ENCODE results near the gene ATP8A1. TPM values are rescaled to one million over a fixed set of nuclear protein-coding genes. Genes with fewer than 3 reads are reported as not detected.

The ATP8A1 gene
- total RNA-seq, 2 donors from 2014 or later: 15.2 to 24.7 TPM

DNA sequence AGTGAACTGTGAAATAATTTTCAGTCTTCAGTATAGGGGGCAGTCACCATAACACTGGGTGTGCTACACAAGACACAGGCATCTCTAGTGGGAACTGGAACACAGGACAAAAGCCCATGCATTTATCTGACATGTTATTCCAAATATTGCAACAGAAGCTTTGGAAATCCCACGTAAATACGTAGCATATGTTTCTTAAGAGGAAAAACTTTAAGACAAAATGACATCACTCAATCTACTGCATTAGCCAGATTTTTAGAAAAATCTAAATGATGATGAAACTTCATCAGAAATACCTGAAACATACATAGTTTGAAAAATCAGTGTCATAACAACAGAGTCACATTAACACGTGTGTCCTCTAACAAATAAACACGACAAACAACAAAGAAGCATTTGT, 245.1 kb downstream of the ATP8A1 start:
- H3K4me1 ChIP-seq (ENCODE audit: control insufficient read depth in 1 of 2, low read depth in 2 of 2): peaks cover 5 to 15% of the 10 kb centered on the region in 2 donors
- TF ChIP-seq, protein P1, sequence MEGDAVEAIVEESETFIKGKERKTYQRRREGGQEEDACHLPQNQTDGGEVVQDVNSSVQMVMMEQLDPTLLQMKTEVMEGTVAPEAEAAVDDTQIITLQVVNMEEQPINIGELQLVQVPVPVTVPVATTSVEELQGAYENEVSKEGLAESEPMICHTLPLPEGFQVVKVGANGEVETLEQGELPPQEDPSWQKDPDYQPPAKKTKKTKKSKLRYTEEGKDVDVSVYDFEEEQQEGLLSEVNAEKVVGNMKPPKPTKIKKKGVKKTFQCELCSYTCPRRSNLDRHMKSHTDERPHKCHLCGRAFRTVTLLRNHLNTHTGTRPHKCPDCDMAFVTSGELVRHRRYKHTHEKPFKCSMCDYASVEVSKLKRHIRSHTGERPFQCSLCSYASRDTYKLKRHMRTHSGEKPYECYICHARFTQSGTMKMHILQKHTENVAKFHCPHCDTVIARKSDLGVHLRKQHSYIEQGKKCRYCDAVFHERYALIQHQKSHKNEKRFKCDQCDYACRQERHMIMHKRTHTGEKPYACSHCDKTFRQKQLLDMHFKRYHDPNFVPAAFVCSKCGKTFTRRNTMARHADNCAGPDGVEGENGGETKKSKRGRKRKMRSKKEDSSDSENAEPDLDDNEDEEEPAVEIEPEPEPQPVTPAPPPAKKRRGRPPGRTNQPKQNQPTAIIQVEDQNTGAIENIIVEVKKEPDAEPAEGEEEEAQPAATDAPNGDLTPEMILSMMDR (IDR thresholded peaks at IDR 0.05): no peak
- H3K27me3 ChIP-seq (replicated peaks; ENCODE audit: insufficient read depth): no peaks in the 10 kb centered on the region
- no peaks in the 10 kb centered on the region for H3K36me3 ChIP-seq
- no peaks in the 10 kb centered on the region for H3K9me3 ChIP-seq
- peak overlapping the region; percentile 34 for H3K4me3 ChIP-seq
- ATAC-seq (ENCODE audit: insufficient number of reproducible peaks, low FRiP score, low read depth): no peak
- no peak for DNase-seq (ENCODE audit: low spot score)
- no peak overlapping the region for H3K27ac ChIP-seq

DNA sequence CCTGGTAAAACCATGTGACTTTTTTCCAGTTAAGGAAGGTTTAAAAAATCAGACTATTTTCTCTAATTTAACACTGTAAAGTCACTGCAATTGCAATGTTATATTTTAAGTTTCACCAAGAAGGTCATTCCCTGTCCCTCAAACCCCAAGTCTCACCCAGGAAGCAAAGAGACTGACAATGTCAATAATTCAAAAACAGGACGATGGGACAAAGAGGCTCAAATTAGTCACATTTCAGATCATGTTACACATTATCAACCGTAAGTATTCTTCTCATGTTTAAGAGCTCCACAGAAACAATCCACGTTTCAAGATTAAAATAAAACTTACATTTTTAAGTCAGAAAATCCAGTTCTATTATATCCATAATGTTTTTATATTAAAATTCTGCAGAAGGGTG, 246.5 kb downstream of the ATP8A1 start:
- no peak overlapping the region for H3K27ac ChIP-seq
- no peaks in the 10 kb centered on the region for H3K36me3 ChIP-seq
- H3K4me3 ChIP-seq: no peak overlapping the region
- H3K9me3 ChIP-seq: no peaks in the 10 kb centered on the region
- DNase-seq (ENCODE audit: low spot score): no peak
- peaks cover 5 to 15% of the 10 kb centered on the region in 2 donors for H3K4me1 ChIP-seq (ENCODE audit: control insufficient read depth in 1 of 2, low read depth in 2 of 2)
- TF ChIP-seq, protein P1 (IDR thresholded peaks at IDR 0.05): no peak
- H3K27me3 ChIP-seq (replicated peaks; ENCODE audit: insufficient read depth): no peaks in the 10 kb centered on the region
- ATAC-seq (ENCODE audit: insufficient number of reproducible peaks, low FRiP score, low read depth): no peak

DNA sequence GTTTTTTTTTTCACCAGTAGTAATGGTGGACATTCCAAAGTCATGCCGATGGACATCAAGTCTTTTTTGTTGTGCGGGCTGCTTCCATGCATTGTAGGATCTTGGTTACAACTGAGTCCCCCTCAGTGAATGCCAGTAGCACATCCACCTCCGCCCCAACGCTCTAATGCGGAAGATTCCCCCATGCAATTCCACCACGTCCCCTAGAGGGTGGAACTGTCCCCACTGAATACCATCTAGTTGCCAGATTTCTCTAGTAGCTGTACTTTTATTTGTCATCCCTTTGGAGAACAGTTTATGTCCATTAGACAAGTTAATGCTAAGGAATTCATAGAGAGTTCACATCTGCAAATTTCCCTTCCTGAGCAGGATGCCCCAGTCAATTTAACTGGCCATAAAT, 252.9 kb downstream of the ATP8A1 start:
- Histone ChIP-seq H3K4me3 (no peak overlapping the region), H3K4me1 (ENCODE audit: control insufficient read depth in 1 of 2, low read depth in 2 of 2) (no peaks in the 10 kb centered on the region), H3K27ac (no peak overlapping the region), H3K36me3 (no peaks in the 10 kb centered on the region), H3K27me3 (replicated peaks; ENCODE audit: insufficient read depth) (no peaks in the 10 kb centered on the region), H3K9me3 (no peaks in the 10 kb centered on the region)
- TF ChIP-seq, protein P1 (IDR thresholded peaks at IDR 0.05): no peak
- ATAC-seq (ENCODE audit: insufficient number of reproducible peaks, low FRiP score, low read depth) (no peak), DNase-seq (ENCODE audit: low spot score) (no peak)

DNA sequence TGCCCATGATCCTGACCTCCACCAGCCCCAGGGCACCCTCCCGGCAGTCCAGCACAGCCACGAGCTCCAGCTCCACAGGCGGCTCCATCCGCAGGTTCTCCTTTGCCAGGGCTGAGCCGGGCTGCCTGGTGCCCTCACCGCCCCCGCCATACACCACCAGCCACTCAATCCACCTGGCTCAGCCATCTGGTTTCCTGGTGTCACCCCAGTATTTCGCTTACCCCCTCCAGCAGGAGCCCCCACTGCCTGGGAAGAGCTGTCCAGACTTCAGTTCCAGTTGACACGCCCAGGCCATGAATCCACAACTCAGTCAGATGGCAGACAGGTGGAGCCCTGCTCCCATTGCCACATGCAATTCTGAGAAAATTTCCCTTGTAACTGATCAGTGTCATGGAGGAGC, 255.7 kb downstream of the ATP8A1 start:
- H3K4me1 ChIP-seq (ENCODE audit: control insufficient read depth in 1 of 2, low read depth in 2 of 2): peaks cover 3 to 26% of the 10 kb centered on the region in 2 donors
- H3K36me3 ChIP-seq: no peaks in the 10 kb centered on the region
- ATAC-seq (ENCODE audit: insufficient number of reproducible peaks, low FRiP score, low read depth) (no peak), DNase-seq (ENCODE audit: low spot score) (no peak)
- no peaks in the 10 kb centered on the region for H3K9me3 ChIP-seq
- no peak overlapping the region for H3K27ac ChIP-seq
- TF ChIP-seq, protein P1 (IDR thresholded peaks at IDR 0.05): no peak
- no peaks in the 10 kb centered on the region for H3K27me3 ChIP-seq (replicated peaks; ENCODE audit: insufficient read depth)
- H3K4me3 ChIP-seq: no peak overlapping the region

DNA sequence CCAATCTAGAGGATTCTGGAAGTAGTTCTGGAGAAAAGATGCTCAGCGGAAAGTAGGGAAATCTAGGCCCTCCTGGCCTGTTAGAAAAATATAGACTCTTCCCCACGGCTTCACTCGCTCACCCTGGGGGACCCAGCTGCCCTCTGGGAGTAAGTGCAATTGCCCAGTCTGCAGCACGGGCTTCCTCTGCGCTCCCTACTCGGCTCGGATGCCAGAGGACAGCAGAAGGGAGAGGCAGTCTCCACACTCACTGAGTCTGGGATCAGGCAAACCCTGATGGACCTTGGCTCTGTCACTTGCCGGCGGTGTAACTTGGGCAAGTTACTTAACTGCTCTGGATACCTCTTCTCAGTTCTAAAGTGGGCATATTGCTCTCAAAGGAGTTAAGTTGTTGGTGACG, 257.5 kb downstream of the ATP8A1 start:
- Histone ChIP-seq H3K4me3 (peak overlapping the region; percentile 83), H3K9me3 (no peaks in the 10 kb centered on the region), H3K27me3 (replicated peaks; ENCODE audit: insufficient read depth) (no peaks in the 10 kb centered on the region), H3K36me3 (no peaks in the 10 kb centered on the region), H3K4me1 (ENCODE audit: control insufficient read depth in 1 of 2, low read depth in 2 of 2) (peaks cover 3 to 26% of the 10 kb centered on the region in 2 donors), H3K27ac (no peak overlapping the region)
- DNase-seq (ENCODE audit: low spot score) (no peak), ATAC-seq (ENCODE audit: insufficient number of reproducible peaks, low FRiP score, low read depth) (no peak)
- TF ChIP-seq, protein P1 (IDR thresholded peaks at IDR 0.05): no peak

All from thoracic aorta (tissue), 2 donors.